Endothelial cell of umbilical vein (primary cell): ENCODE measurements around the gene CCDC7.

Experiments used
- CTCF ChIP-seq, 2 donors: IDR thresholded peaks; 1 replicate in 1 of 2; 2 replicates in 1 of 2; pipeline ENCODE4 v1.5.1; 2011; ENCODE audit warnings: low read length in 2 of 2, mild to moderate bottlenecking in 2 of 2, moderate library complexity in 2 of 2, control low read depth in 1 of 2, inconsistent platforms in 1 of 2, low read depth in 1 of 2; ENCODE audit not compliant: insufficient read depth in 1 of 2; ENCODE audit errors: extremely low read depth in 1 of 2
- EZH2 ChIP-seq: IDR thresholded peaks from 2 replicates; pipeline ENCODE4 v1.6.1; 2012; ENCODE audit warnings: borderline replicate concordance, low read depth, mild to moderate bottlenecking, moderate library complexity, low read length, inconsistent platforms; ENCODE audit not compliant: severe bottlenecking
- FOS ChIP-seq: IDR thresholded peaks from 2 replicates; pipeline ENCODE4 v1.6.1; 2011; ENCODE audit warnings: mild to moderate bottlenecking, low read length, moderate library complexity, borderline replicate concordance; ENCODE audit not compliant: insufficient read depth
- GATA2 ChIP-seq: IDR thresholded peaks from 2 replicates; pipeline ENCODE4 v1.7.0; 2011; ENCODE audit warnings: low read depth, mild to moderate bottlenecking, moderate library complexity, mixed read lengths, low read length; ENCODE audit not compliant: insufficient read length, insufficient read depth
- JUN ChIP-seq: IDR thresholded peaks from 2 replicates; pipeline ENCODE4 v1.6.1; 2011; ENCODE audit warnings: borderline replicate concordance, low read depth; ENCODE audit not compliant: insufficient read length, insufficient read depth
- MAX ChIP-seq: IDR thresholded peaks from 2 replicates; pipeline ENCODE4 v1.6.1; 2011; ENCODE audit not compliant: insufficient read depth, insufficient read length
- MYC ChIP-seq: IDR thresholded peaks from one replicate; pipeline ENCODE4 v1.6.1; 2011; ENCODE audit warnings: mild to moderate bottlenecking, low read depth, low read length
- POLR2A ChIP-seq: IDR thresholded peaks from 2 replicates; pipeline ENCODE4 v1.6.1; 2012; ENCODE audit warnings: low read depth, mild to moderate bottlenecking, control low read depth, low read length
- POLR2AphosphoS5 ChIP-seq: IDR thresholded peaks from 2 replicates; pipeline ENCODE4 v1.6.1; 2012; ENCODE audit warnings: low read depth, mild to moderate bottlenecking, control low read depth, low read length, moderate library complexity; ENCODE audit not compliant: insufficient read depth

DNA sequence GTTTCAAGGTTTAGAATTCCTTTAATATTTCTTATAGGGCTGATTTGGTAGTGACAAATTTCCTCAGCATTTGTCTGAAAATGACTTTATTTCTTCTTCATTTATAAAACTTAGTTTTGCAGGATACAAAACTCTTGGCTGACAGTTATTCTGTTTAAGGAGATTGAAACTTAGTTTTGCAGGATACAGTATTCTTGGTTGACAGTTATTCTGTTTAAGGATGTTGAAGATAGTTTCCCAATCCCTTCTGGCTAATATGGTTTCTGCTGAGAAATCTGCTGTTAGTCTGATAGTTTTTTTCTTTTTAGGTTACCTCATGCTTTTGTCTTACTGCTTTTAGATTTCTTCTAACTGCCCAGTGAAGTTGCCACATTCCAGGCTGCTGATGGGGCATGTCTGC lies 325.3 kb downstream of the CCDC7 start:
- no peak for TF ChIP-seq MYC
- no peak for TF ChIP-seq CTCF (IDR thresholded peaks at IDR 0.05; ENCODE audit: extremely low read depth in 1 of 2, insufficient read depth in 1 of 2, low read depth in 1 of 2, low read length in 2 of 2)
- no peak for TF ChIP-seq EZH2
- no peak for TF ChIP-seq POLR2AphosphoS5
- TF ChIP-seq MAX = no peak
- no peak for TF ChIP-seq POLR2A
- TF ChIP-seq JUN = no peak
- no peak for TF ChIP-seq GATA2
- no peak for TF ChIP-seq FOS
